GM23338 (cell line): Measurements from ENCODE around the gene TIGAR.

Experiments used
- CREB1 ChIP-seq: fragments of 250-450 bp; sonication (Bioruptor Pico); IDR thresholded peaks from 2 replicates; pipeline ENCODE4 v1.5.0; 2020; ENCODE audit warnings: low read depth, mild to moderate bottlenecking, moderate library complexity
- CTCF ChIP-seq, 2 experiments: fragments of 200-600 bp in 1 of 2; sonication (generic) in 1 of 2; conservative IDR thresholded peaks; 2 replicates each; pipeline versions ENCODE4 v1.5.1 to v1.6.1; 2016 to 2017; ENCODE audit warnings: antibody characterized with exemption in 2 of 2, low read depth in 2 of 2, mild to moderate bottlenecking in 2 of 2, moderate library complexity in 1 of 2
- ETS1 ChIP-seq: IDR thresholded peaks from 2 replicates; pipeline ENCODE4 v1.6.1; 2016; ENCODE audit warnings: antibody characterized with exemption
- EZH2 ChIP-seq: fragments of 200-600 bp; sonication (generic); IDR thresholded peaks from one replicate; pipeline ENCODE4 v1.8.0; 2017; ENCODE audit warnings: antibody characterized with exemption, mild to moderate bottlenecking, low read depth; ENCODE audit not compliant: unreplicated experiment
- EZH2phosphoT487 ChIP-seq: fragments of 200-600 bp; sonication (generic); IDR thresholded peaks from one replicate; pipeline ENCODE4 v1.8.1; 2018; ENCODE audit warnings: antibody characterized with exemption; ENCODE audit not compliant: unreplicated experiment
- JUNB ChIP-seq: IDR thresholded peaks from one replicate; pipeline ENCODE4 v1.6.1; 2016; ENCODE audit warnings: antibody characterized with exemption; ENCODE audit not compliant: unreplicated experiment
- POLR2AphosphoS5 ChIP-seq: IDR thresholded peaks from 2 replicates; pipeline ENCODE4 v1.6.1; 2016; ENCODE audit warnings: antibody characterized with exemption, low read depth
- REST ChIP-seq: IDR thresholded peaks from one replicate; pipeline ENCODE4 v1.6.1; 2018; ENCODE audit warnings: antibody characterized with exemption; ENCODE audit not compliant: unreplicated experiment
- STAT1 ChIP-seq: IDR thresholded peaks from one replicate; pipeline ENCODE4 v1.6.1; 2016; ENCODE audit warnings: antibody characterized with exemption; ENCODE audit not compliant: unreplicated experiment

GRCh38 chr12:4331842-4332241 is 10.8 kb downstream of the TIGAR start:
- TF ChIP-seq CTCF (conservative IDR thresholded peaks at IDR 0.05; ENCODE audit: low read depth in 2 of 2) (no peak), EZH2 (no peak), STAT1 (no peak), POLR2AphosphoS5 (no peak), CREB1 (CRISPR knock-in tag) (no peak), REST (no peak), EZH2phosphoT487 (no peak), ETS1 (no peak), JUNB (no peak)
